Measurements from ENCODE around the gene MED31. TPM values are rescaled to one million over a fixed set of nuclear protein-coding genes. Genes with fewer than 3 reads are reported as not detected.

MED31 gene
- 22.7 to 35.1 TPM (median 31.9 TPM) in 5 replicates for total RNA-seq (2022; extraction: Qiagen RNA extraction)

DNA sequence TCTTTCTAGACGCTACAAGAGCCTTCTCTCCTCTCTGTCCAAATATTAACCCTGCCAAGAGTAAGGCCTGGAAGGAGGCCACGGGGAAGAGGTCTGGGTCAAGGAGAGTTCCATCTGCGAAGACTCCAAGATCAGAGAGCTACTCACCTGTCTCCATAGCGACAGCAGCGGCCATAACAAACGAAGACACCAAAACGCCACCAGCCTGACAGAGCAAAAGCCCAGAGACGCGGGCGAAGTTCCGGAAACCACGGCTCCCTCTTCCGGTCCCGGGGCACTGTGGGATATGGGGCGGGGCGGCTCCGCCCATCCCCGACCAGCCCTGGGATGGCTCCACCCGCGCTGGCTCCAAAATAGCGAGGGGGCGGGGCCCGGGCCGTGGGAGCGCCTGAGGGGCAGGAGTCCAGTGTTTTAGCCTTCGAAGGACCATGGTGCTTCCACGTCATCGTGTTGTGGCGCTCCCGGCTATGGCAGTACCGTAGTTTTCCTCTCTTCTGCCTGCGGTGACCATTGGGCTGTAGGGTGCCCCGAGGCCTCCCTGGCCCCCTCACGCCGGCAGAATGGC lies at the start of gene MED31, which contains the start of gene C17orf100:
TSS of gene MED31 (minus strand) at position 252 of the 565 bp plus-strand sequence. CDS start at position 175, 77 bp downstream.
TSS of gene C17orf100 (plus strand) at position 409 of the 565 bp plus-strand sequence. CDS start at position 561, 152 bp downstream.

DNA sequence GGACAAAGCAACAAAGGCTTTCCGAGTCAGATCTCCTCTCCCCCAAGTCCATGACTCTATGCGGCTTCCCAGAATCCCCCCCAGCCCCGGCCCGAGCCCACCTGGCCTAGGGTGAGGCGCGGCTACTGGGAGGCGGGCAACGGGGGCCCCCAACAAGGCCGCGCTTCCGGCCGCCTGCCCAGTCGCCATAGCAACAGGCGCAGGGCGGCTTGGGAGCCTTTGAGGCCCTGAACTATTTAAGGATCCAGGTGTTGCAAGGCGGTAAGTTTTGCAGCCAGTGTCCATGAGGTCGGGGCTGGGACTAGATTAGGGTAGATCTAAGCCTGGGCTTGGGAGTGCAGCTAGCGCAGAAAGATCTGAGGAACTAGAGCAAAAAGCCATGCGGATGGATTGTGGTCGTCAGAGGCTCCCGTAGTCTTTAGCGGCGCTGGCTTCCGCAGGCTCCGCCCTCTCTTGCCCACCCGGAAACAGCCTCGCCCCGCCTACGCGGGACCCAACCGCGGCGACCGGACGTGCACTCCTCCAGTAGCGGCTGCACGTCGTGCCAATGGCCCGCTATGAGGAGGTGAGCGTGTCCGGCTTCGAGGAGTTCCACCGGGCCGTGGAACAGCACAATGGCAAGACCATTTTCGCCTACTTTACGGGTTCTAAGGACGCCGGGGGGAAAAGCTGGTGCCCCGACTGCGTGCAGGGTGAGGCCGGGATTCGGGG lies 10.7 kb downstream of the MED31 start, which contains the start of the genes KIAA0753 and TXNDC17:
TSS of gene KIAA0753 (minus strand) at position 176 of the 711 bp plus-strand sequence. CDS start 5,608 bp downstream, outside the sequence.
TSS of gene TXNDC17 (plus strand) at position 525 of the 711 bp plus-strand sequence. CDS start at position 548, 23 bp downstream.

Other genes starting within 250 kb of the MED31 start
- not detected in 5 replicates for gene AIPL1, start 216.5 kb downstream of the MED31 start, total RNA-seq (2022; extraction: Qiagen RNA extraction)
- 42.0 to 50.8 TPM (median 48.6 TPM) in 5 replicates for gene PIMREG, start 207.2 kb downstream of the MED31 start, total RNA-seq (2022; extraction: Qiagen RNA extraction)
- gene PITPNM3, start 95.0 kb downstream of the MED31 start, total RNA-seq (2022; extraction: Qiagen RNA extraction): 1.7 to 2.8 TPM (median 2.2 TPM) in 5 replicates
- 17.5 to 20.8 TPM (median 19.1 TPM) in 5 replicates for gene KIAA0753, start 10.9 kb downstream of the MED31 start, total RNA-seq (2022; extraction: Qiagen RNA extraction)
- 404 to 457 TPM (median 423 TPM) in 5 replicates for gene TXNDC17, start 10.5 kb downstream of the MED31 start, total RNA-seq (2022; extraction: Qiagen RNA extraction)
- 1.7 to 3.5 TPM (median 2.6 TPM) in 5 replicates for gene C17orf100, start 157 bp upstream of the MED31 start, total RNA-seq (2022; extraction: Qiagen RNA extraction)
- 0.06 to 0.54 TPM (median 0.27 TPM) in 5 replicates for gene SLC13A5, start 61.8 kb upstream of the MED31 start, total RNA-seq (2022; extraction: Qiagen RNA extraction)
- gene XAF1, start 104.4 kb upstream of the MED31 start, total RNA-seq (2022; extraction: Qiagen RNA extraction): 0.10 TPM in 1 of 5 replicates, not detected in the others
- gene FBXO39, start 124.6 kb upstream of the MED31 start, total RNA-seq (2022; extraction: Qiagen RNA extraction): not detected in 5 replicates
- 0.04 to 0.23 TPM (median 0.07 TPM) in 4 of 5 replicates, not detected in the other for gene TEKT1, start 180.1 kb upstream of the MED31 start, total RNA-seq (2022; extraction: Qiagen RNA extraction)